Stimulated activated memory B cell treated with anti-CD40 and anti-IgM and Interleukin-4, amounts not matched to agents 10 μg/mL and 1 μg/mL and 100 μg/mL, for 72 hours (primary cell): Measurements from ENCODE around the gene FMNL2.

ENCODE experiments used
- ATAC-seq: fragments of 150-1000 bp; cut with Tn5 transposase; 2 replicates; pipeline ENCODE4 v1.10.0; 2021
- H3K27ac Mint-ChIP-seq: one replicate; pipeline ENCODE4 v1.8.0; 2022; ENCODE audit warnings: mild to moderate bottlenecking, mixed read lengths
- H3K27me3 Mint-ChIP-seq: one replicate; pipeline ENCODE4 v1.8.0; 2022; ENCODE audit warnings: mixed read lengths
- H3K36me3 Mint-ChIP-seq: one replicate; pipeline ENCODE4 v1.8.0; 2022; ENCODE audit warnings: mixed read lengths
- H3K4me1 Mint-ChIP-seq: one replicate; pipeline ENCODE4 v1.8.0; 2022; ENCODE audit warnings: mixed read lengths
- H3K4me3 Mint-ChIP-seq: one replicate; pipeline ENCODE4 v1.8.0; 2022; ENCODE audit warnings: mild to moderate bottlenecking, moderate library complexity, mixed read lengths
- H3K9me3 Mint-ChIP-seq: one replicate; pipeline ENCODE4 v1.8.0; 2022; ENCODE audit warnings: mixed read lengths

The FMNL2 gene

DNA sequence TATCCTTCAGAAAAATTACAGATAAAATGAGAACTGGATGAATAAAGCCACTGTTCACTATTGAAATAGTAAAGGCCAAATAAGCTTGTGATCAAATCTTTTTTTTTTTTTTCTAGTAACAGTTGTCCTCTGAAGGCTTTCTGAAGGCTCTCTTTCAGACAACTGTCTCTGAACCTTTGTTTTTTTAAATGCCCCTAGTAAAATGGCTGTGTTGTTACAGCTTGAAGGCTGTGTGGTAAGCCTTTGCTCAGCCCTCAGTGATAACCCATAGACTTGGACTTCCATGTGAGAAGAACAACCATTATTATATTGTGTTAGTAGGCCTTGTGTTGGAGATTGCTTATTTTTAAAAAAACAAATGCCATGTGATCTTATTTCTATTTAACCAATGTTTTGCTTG lies 17.6 kb downstream of the FMNL2 start:
- ATAC-seq = no peak
- H3K9me3 Mint-ChIP-seq = no peaks in the 10 kb centered on the region
- no peaks in the 10 kb centered on the region for H3K36me3 Mint-ChIP-seq
- no peaks in the 10 kb centered on the region for H3K27me3 Mint-ChIP-seq
- H3K4me1 Mint-ChIP-seq = no peaks in the 10 kb centered on the region
- no peak overlapping the region for H3K27ac Mint-ChIP-seq
- no peak overlapping the region for H3K4me3 Mint-ChIP-seq

- H3K4me3 Mint-ChIP-seq = no peak overlapping the region
- H3K27me3 Mint-ChIP-seq = no peaks in the 10 kb centered on the region
- no peak overlapping the region for H3K27ac Mint-ChIP-seq
- H3K36me3 Mint-ChIP-seq = no peaks in the 10 kb centered on the region
- no peaks in the 10 kb centered on the region for H3K4me1 Mint-ChIP-seq
- peaks cover 2% of the 10 kb centered on the region for H3K9me3 Mint-ChIP-seq
- no peak for ATAC-seq
Observed at GRCh38 chr2:152353364-152353763, 18.4 kb downstream of the FMNL2 start.

DNA sequence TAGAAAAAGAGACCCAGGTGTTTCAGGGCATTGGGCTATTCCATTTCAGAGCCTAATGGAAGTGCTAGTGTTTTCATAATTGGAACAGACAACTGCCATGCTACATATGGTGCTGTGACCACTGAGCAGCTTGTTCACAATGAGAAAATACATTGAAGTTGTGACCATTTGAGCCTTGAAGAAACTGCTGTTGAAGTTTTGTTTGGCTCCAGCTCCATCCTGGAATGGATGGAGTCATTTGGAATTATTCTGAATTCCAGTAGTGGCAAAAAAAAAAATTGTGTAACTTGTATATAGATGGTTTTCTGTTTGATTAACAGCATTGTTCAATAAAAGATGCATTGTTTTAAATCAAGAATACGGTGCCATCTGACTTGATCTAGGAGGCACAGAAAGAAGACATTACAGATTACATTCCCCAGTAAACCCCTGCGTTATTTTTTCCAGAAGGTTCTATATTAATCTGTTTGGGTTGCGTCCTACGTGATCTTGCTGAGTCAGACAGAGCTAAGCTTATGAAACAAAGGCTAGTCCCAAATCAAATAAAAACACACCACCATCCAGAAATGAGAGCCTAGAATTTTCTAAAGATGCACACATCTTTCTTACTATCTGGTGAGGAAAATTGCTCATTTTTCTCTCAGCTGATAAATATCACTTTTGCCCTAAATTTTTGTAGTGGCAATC lies 19.2 kb downstream of the FMNL2 start:
- no peaks in the 10 kb centered on the region for H3K27me3 Mint-ChIP-seq
- no peak for ATAC-seq
- H3K4me1 Mint-ChIP-seq = no peaks in the 10 kb centered on the region
- H3K36me3 Mint-ChIP-seq = no peaks in the 10 kb centered on the region
- peaks cover 2% of the 10 kb centered on the region for H3K9me3 Mint-ChIP-seq
- H3K27ac Mint-ChIP-seq = no peak overlapping the region
- H3K4me3 Mint-ChIP-seq = no peak overlapping the region

- Mint-ChIP-seq H3K36me3 (no peaks in the 10 kb centered on the region), H3K4me3 (no peak overlapping the region), H3K27me3 (no peaks in the 10 kb centered on the region), H3K27ac (no peak overlapping the region), H3K4me1 (no peaks in the 10 kb centered on the region), H3K9me3 (peaks cover 2% of the 10 kb centered on the region)
- no peak for ATAC-seq
Observed at GRCh38 chr2:152354909-152355308, 19.9 kb downstream of the FMNL2 start.

GRCh38 chr2:152355409-152355831 lies 20.4 kb downstream of the FMNL2 start:
- no peaks in the 10 kb centered on the region for H3K27me3 Mint-ChIP-seq
- no peaks in the 10 kb centered on the region for H3K36me3 Mint-ChIP-seq

GRCh38 chr2:152359573-152360363 lies 24.8 kb downstream of the FMNL2 start:
- H3K27me3 Mint-ChIP-seq = peaks cover 3% of the 10 kb centered on the region
- no peak overlapping the region for H3K27ac Mint-ChIP-seq
- peaks cover 2% of the 10 kb centered on the region for H3K9me3 Mint-ChIP-seq
- no peaks in the 10 kb centered on the region for H3K4me1 Mint-ChIP-seq
- H3K36me3 Mint-ChIP-seq = no peaks in the 10 kb centered on the region
- ATAC-seq = no peak
- no peak overlapping the region for H3K4me3 Mint-ChIP-seq

More at GRCh38 chr2:152355409-152355831, 20.4 kb downstream of the FMNL2 start:
- H3K4me3 Mint-ChIP-seq = no peak overlapping the region
- H3K9me3 Mint-ChIP-seq = peaks cover 2% of the 10 kb centered on the region
- H3K4me1 Mint-ChIP-seq = no peaks in the 10 kb centered on the region
- no peak for ATAC-seq
- H3K27ac Mint-ChIP-seq = no peak overlapping the region

GRCh38 chr2:152363936-152364335 lies 29.0 kb downstream of the FMNL2 start:
- no peaks in the 10 kb centered on the region for H3K36me3 Mint-ChIP-seq

GRCh38 chr2:152367547-152368390 lies 32.8 kb downstream of the FMNL2 start:
- no peak overlapping the region for H3K4me3 Mint-ChIP-seq
- H3K4me1 Mint-ChIP-seq = no peaks in the 10 kb centered on the region
- H3K36me3 Mint-ChIP-seq = no peaks in the 10 kb centered on the region
- no peak overlapping the region for H3K27ac Mint-ChIP-seq
- peaks cover 3% of the 10 kb centered on the region for H3K9me3 Mint-ChIP-seq
- no peak for ATAC-seq
- H3K27me3 Mint-ChIP-seq = peaks cover 11% of the 10 kb centered on the region

More at GRCh38 chr2:152363936-152364335, 29.0 kb downstream of the FMNL2 start:
- ATAC-seq = no peak
- Mint-ChIP-seq H3K27ac (no peak overlapping the region), H3K4me3 (no peak overlapping the region), H3K27me3 (peaks cover 11% of the 10 kb centered on the region), H3K4me1 (no peaks in the 10 kb centered on the region), H3K9me3 (peaks cover 3% of the 10 kb centered on the region)

- no peak for ATAC-seq
- no peaks in the 10 kb centered on the region for H3K36me3 Mint-ChIP-seq
- no peak overlapping the region for H3K4me3 Mint-ChIP-seq
- H3K9me3 Mint-ChIP-seq = peaks cover 3% of the 10 kb centered on the region
- H3K27me3 Mint-ChIP-seq = peaks cover 11% of the 10 kb centered on the region
- no peaks in the 10 kb centered on the region for H3K4me1 Mint-ChIP-seq
- no peak overlapping the region for H3K27ac Mint-ChIP-seq
Observed at GRCh38 chr2:152369176-152369860, 34.3 kb downstream of the FMNL2 start.

GRCh38 chr2:152370783-152371182 lies 35.8 kb downstream of the FMNL2 start:
- Mint-ChIP-seq H3K36me3 (no peaks in the 10 kb centered on the region), H3K27ac (no peak overlapping the region), H3K27me3 (no peaks in the 10 kb centered on the region), H3K4me3 (no peak overlapping the region), H3K4me1 (no peaks in the 10 kb centered on the region), H3K9me3 (no peaks in the 10 kb centered on the region)
- no peak for ATAC-seq

GRCh38 chr2:152372438-152372984 lies 37.5 kb downstream of the FMNL2 start:
- Mint-ChIP-seq H3K9me3 (no peaks in the 10 kb centered on the region), H3K27ac (no peak overlapping the region), H3K4me1 (no peaks in the 10 kb centered on the region), H3K36me3 (no peaks in the 10 kb centered on the region), H3K4me3 (no peak overlapping the region), H3K27me3 (no peaks in the 10 kb centered on the region)
- no peak for ATAC-seq

GRCh38 chr2:152375174-152375573 lies 40.2 kb downstream of the FMNL2 start:
- H3K4me3 Mint-ChIP-seq = no peak overlapping the region
- H3K36me3 Mint-ChIP-seq = no peaks in the 10 kb centered on the region
- H3K9me3 Mint-ChIP-seq = no peaks in the 10 kb centered on the region
- peaks cover 5% of the 10 kb centered on the region for H3K4me1 Mint-ChIP-seq
- ATAC-seq = no peak
- peaks cover 9% of the 10 kb centered on the region for H3K27me3 Mint-ChIP-seq
- no peak overlapping the region for H3K27ac Mint-ChIP-seq

- H3K27me3 Mint-ChIP-seq = peaks cover 9% of the 10 kb centered on the region
- H3K4me3 Mint-ChIP-seq = no peak overlapping the region
- no peaks in the 10 kb centered on the region for H3K36me3 Mint-ChIP-seq
- H3K4me1 Mint-ChIP-seq = peaks cover 5% of the 10 kb centered on the region
- H3K27ac Mint-ChIP-seq = no peak overlapping the region
- no peak for ATAC-seq
- no peaks in the 10 kb centered on the region for H3K9me3 Mint-ChIP-seq
Observed at GRCh38 chr2:152376385-152376784, 41.4 kb downstream of the FMNL2 start.

- H3K4me3 Mint-ChIP-seq = no peak overlapping the region
- peaks cover 9% of the 10 kb centered on the region for H3K27me3 Mint-ChIP-seq
- no peak overlapping the region for H3K27ac Mint-ChIP-seq
- H3K9me3 Mint-ChIP-seq = no peaks in the 10 kb centered on the region
- H3K36me3 Mint-ChIP-seq = no peaks in the 10 kb centered on the region
- H3K4me1 Mint-ChIP-seq = peaks cover 5% of the 10 kb centered on the region
- no peak for ATAC-seq
Observed at GRCh38 chr2:152376968-152377367, 42.0 kb downstream of the FMNL2 start.
